Measurements from ENCODE around the gene C2orf92.
"Not testable (repeated sequence)": the region's sequence is repeated elsewhere in the genome, so short reads cannot be mapped to it uniquely, and the experiment has no call there.

C2orf92 gene

DNA sequence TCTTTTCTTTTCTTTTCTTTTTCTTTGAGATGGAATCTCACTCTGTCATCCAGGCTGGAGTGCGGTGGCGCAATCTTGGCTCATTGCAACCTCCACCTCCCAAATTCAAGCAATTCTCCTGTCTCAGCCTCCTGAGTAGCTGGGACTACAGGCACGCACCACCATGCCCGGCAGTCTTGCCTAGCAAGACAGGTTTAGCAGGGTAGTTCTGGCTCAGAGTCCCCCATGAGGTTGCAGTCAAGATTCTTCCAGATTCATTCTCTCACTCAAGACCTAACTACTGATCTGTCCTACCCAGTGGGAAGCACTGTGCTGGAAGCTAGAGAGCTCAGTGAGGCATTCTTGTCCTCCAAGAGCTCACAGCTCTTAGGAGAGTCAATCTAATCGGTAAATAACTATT is 26.2 kb downstream of the C2orf92 start:
- no peak for DNase-seq

GRCh38 chr2:97697252-97698235 is 28.0 kb downstream of the C2orf92 start:
- peak; percentile 52 for DNase-seq

DNA sequence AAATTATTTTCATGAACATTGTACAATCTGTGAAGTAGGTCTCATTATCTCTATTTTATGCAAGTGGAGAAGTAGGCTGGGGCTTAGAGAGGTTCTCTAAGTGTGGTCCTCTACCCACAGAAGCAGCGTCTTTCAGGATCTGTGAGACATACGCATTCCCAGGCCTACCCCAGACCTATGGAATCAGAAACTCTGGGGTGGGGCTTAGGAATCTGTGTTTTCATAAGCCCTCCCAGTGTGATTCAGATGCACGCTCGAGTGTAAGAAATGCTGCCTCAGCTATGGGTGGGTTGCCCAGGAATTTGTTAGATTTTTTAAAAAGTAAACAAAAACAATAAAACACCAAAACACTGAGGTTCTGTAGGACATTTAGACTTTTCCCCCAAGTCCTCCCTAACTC is 29.0 kb downstream of the C2orf92 start:
- DNase-seq, result no peak

GRCh38 chr2:97699765-97700444 is 30.4 kb downstream of the C2orf92 start:
- peak; percentile 39 for DNase-seq

DNA sequence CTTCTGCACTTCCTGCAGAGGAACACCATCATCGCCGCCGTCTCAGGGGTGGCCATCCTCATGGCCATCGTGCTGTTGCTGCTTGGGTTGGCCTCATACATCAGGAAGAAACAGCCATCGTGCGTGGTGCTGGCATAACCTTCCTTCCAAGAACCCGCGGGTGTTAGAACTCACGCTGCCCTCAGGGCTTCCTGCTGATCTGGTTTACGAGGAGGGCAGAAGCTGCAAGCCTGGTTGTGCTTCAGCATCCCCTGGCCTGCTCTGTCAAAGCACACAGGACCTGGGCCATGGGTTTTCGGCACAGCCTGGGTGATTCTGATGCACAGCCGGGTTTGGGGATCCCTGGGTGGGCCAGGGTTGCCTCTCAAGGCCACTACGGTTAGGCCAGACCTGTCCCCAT is 31.7 kb downstream of the C2orf92 start:
- DNase-seq, result no peak

- DNase-seq, result no peak
Measured at GRCh38 chr2:97701851-97702465, 32.4 kb downstream of the C2orf92 start.

DNA sequence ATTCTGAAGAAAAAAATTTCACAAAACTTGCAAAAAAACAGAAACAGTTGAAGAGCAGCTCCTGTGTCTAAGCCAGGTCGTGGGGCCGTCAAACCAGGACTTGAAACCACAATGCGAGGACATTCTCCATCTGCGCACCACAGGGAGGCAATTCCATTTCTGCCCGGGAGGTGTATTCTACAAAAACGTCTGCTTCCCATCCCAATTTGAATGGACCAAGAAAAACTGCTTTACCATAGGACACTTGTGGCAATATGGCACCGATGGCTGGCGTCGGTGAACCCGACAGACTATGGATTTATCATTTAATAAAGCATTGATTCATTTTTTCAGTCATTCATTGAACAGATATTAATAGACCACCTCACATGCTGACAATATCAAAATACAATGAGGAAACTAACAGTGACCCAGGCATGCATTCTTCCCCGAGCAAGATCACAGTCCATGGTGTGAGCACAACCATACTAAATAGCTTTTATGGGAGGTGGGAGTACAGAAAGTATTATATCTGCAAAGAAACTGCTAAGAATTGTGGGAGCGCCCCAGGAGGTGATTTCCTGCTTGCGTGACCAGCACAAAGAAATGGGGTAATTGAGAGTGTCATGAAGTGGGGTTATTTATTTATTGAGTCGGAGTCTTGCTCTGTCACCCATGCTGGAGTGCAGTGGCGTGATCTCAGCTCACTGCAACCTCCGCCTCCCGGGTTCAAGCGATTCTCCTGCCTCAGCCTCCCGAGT is 33.4 kb downstream of the C2orf92 start:
- no peak for DNase-seq

- DNase-seq, result no peak
Measured at GRCh38 chr2:97703741-97704140, 34.2 kb downstream of the C2orf92 start.

DNA sequence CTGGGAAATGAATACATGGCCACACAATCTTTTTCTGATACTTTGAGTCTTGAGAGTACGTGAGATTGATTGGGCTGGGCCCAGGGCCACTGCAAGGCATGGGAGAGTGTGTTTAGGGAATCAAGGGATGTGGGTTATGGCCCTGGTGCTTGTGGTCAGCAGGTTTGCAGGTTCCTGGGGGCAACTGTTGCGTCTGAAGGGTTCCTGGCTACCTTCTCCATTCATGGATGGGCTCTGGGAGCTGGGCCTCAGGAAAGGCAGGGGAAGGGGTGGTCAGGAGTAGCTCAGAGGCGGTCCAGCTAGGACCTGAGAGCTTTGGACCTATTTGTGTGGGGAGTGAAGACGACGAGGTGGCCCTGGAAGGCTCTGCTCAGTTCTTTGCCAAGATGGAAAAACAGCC is 35.5 kb downstream of the C2orf92 start:
- DNase-seq, result no peak

DNA sequence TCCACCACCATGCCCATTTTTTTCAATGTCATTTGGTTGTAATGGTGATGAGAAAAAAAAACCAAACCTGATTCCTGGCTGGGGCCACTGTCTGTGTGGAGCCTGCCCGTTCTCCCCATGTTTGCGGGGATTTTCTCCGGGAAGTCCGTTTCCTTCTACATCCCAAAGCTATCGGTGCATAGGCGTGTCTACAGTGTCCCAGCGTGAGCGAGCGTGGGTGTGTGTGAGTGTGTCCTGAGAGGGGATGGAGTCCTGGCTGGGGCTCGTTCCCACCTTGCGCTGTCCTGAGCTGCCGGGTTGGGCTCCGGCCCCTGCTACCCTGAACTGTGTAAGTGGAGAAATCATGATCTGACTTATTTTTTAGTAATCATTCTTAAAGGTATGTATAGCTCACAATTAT is 36.6 kb downstream of the C2orf92 start:
- no peak for DNase-seq

GRCh38 chr2:97706708-97707345 is 37.3 kb downstream of the C2orf92 start:
- no peak for DNase-seq

- DNase-seq, result no peak
Measured at GRCh38 chr2:97707362-97708047, 38.0 kb downstream of the C2orf92 start.

DNA sequence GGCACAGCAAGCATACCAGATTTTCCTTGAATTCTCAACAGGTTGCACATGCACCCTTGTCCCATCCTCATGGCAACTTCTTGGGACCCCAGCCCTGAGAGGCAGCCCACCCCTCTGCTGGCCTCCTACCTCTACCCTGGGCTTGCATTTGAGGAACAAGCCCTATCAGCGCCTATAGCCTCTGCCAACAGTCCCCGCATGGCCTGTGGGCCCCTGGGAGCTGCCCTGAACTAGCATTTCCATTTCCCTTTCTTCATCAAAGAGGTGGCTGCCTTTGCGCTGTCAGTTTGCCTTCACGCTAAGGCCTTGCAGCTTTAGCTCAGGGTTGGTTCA is 38.5 kb downstream of the C2orf92 start:
- no peak for DNase-seq

GRCh38 chr2:97708608-97709007 is 39.1 kb downstream of the C2orf92 start:
- no peak for DNase-seq

- no peak for DNase-seq
Measured at GRCh38 chr2:97711394-97711711, 41.8 kb downstream of the C2orf92 start.

DNA sequence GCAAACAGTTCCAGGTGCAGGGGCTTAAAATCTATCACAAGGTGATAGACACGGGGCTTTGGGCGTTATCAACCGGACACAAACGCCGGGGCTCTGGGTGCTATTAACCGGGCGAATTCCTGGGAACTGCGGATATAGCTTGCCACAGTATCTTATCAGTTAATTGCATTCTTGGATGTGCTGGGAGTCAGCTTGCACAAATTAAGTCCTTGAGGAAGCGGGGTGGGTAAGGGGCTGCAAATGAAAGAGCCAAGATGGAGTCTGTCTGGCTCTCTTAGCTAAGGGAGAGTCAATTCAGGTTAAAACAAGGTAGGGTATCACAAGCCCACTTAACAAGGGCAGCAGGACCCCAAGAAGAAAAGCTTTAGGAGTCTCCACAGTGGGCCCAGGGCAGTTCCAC is 42.7 kb downstream of the C2orf92 start:
- DNase-seq, result not testable (repeated sequence)

DNA sequence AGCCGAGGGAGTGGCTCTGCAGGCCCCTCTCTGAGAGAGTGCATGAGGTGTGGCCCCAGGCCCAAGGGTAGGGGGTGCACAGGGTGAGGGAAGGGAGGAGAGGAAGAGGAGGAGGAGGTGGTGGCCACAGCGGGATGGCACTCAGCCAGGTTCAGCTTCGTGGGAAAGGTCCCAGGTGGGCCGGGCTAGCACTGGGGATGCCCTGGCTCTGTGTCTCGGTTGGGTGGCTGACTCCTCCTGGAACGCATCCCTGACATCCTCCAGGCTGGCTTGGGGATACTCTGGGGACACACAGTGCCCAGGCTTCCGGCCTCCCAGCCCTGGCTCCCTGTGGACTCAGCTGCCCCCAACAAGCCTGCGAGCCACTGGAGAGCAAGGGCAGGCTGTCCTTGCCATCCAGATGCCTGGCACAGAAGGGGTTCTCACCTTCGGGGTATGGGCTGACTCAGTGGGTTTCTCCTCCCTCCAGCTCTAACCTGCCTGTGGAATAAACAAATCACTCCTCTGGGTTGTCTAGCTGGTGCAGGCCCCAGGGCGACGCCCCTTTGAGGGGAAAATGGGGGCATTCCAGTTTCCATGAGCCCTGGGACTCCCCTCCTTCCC is 43.3 kb downstream of the C2orf92 start:
- DNase-seq, result no peak

DNA sequence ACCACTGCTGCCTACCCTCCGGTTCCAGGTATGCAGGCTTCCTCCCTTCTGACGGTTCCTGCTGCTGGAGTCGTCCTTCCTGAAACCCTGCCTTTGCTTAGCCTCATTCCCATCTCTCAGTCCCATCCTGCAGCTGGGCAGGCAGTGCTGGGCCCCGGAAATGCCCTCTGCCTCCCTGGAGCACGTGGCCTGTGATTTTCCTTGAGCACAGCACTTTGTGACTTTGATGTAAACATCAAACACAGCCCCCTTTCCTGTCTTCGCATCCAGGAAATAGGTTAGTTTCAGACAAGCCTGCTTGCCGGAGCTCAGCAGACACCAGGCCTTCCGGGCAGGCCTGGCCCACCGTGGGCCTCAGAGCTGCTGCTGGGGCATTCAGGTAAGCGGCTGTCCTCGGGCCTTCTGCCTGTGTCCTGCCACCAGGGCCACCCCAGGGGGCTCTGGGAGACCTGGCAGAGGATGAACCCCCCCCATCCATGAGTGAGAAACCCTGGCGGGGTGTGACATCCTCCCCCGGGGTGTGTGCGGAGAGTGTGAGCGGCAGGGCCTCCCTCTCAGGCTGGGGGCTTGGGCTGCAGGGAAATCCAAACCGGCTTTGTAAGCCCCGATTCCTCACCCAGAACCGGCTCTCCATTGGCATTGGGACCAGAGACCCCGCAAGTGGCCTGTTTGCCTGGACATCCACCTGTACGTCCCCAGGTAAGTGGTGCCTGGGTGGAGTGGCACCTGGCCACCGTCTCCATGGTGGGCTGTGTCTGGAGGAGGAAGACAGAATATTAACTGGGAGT is 44.0 kb downstream of the C2orf92 start, which contains the start of gene ZAP70:
TSS of gene ZAP70 (plus strand) at position 281 of the 788 bp plus-strand sequence. CDS start 10,461 bp downstream, outside the sequence.
- no peak for DNase-seq

- DNase-seq, result no peak
Measured at GRCh38 chr2:97714084-97714949, 44.8 kb downstream of the C2orf92 start.
